ENCODE results near the gene CEP85L. TPM values are rescaled to one million over a fixed set of nuclear protein-coding genes. Genes with fewer than 3 reads are reported as not detected.

Gene CEP85L
- total RNA-seq, 1 experiment from 2014 or later, result 5.8 TPM

- no peak for TF ChIP-seq CTCF (IDR thresholded peaks at IDR 0.05; ENCODE audit: unreplicated experiment)
- BruUV-seq (replicated peaks), result no TSS peak
- DNase-seq, result peak; percentile 56
- no peaks in the 10 kb centered on the region for H3K4me1 Mint-ChIP-seq (ENCODE audit: low read depth, unreplicated experiment)
- CTCF ChIA-PET, result interaction anchor here (0.5 to 1.1 kb wide), 5 partner anchors 17 to 197 kb away, joined by 3 to 5 read pairs (median 3); no protein-coding TSS in a partner anchor
- H3K9me3 Mint-ChIP-seq (ENCODE audit: low read depth, unreplicated experiment), result no peaks in the 10 kb centered on the region
- H3K27me3 Mint-ChIP-seq (ENCODE audit: unreplicated experiment), result no peaks in the 10 kb centered on the region
- H3K36me3 Mint-ChIP-seq (ENCODE audit: insufficient read depth, unreplicated experiment), result peaks cover 20% of the 10 kb centered on the region
- H3K4me3 Mint-ChIP-seq (ENCODE audit: low read depth, unreplicated experiment), result peak overlapping the region; percentile 87
- intact Hi-C loops (cut with micrococcal nuclease; ENCODE audit: unreplicated experiment), result loop anchor here (2.0 to 5.0 kb wide), 3 partner anchors 57 to 1208 kb away; no protein-coding TSS in a partner anchor
- H3K27ac Mint-ChIP-seq (ENCODE audit: unreplicated experiment), result no peak overlapping the region
These were observed 659 bp downstream of the CEP85L start for GRCh38 chr6:118650582-118651281.

- no peak for TF ChIP-seq CTCF (IDR thresholded peaks at IDR 0.05; ENCODE audit: unreplicated experiment)
- CTCF ChIA-PET, result interaction anchor here (0.6 kb wide), 1 partner anchor 18 kb away, joined by 3 read pairs; no protein-coding TSS in a partner anchor
- Mint-ChIP-seq H3K36me3 (ENCODE audit: insufficient read depth, unreplicated experiment) (peaks cover 20% of the 10 kb centered on the region), H3K27me3 (ENCODE audit: unreplicated experiment) (no peaks in the 10 kb centered on the region), H3K4me1 (ENCODE audit: low read depth, unreplicated experiment) (no peaks in the 10 kb centered on the region), H3K4me3 (ENCODE audit: low read depth, unreplicated experiment) (peak overlapping the region; percentile 87), H3K27ac (ENCODE audit: unreplicated experiment) (no peak overlapping the region), H3K9me3 (ENCODE audit: low read depth, unreplicated experiment) (no peaks in the 10 kb centered on the region)
- DNase-seq, result no peak
- BruUV-seq (replicated peaks), result TSS peak; percentile 37
- intact Hi-C loops (cut with micrococcal nuclease; ENCODE audit: unreplicated experiment), result loop anchor here (2.0 to 5.0 kb wide), 3 partner anchors 57 to 1208 kb away; no protein-coding TSS in a partner anchor
These were observed 1.3 kb downstream of the CEP85L start for GRCh38 chr6:118649918-118650581.

- Mint-ChIP-seq H3K27me3 (ENCODE audit: unreplicated experiment) (no peaks in the 10 kb centered on the region), H3K36me3 (ENCODE audit: insufficient read depth, unreplicated experiment) (peaks cover 20% of the 10 kb centered on the region), H3K4me1 (ENCODE audit: low read depth, unreplicated experiment) (no peaks in the 10 kb centered on the region), H3K27ac (ENCODE audit: unreplicated experiment) (no peak overlapping the region), H3K4me3 (ENCODE audit: low read depth, unreplicated experiment) (no peak overlapping the region), H3K9me3 (ENCODE audit: low read depth, unreplicated experiment) (no peaks in the 10 kb centered on the region)
- no peak for TF ChIP-seq CTCF (IDR thresholded peaks at IDR 0.05; ENCODE audit: unreplicated experiment)
- CTCF ChIA-PET, result no interaction called here
- intact Hi-C loops (cut with micrococcal nuclease; ENCODE audit: unreplicated experiment), result no loop called here
- no TSS peak for BruUV-seq (replicated peaks)
- DNase-seq, result no peak
These were observed 2.4 kb downstream of the CEP85L start for GRCh38 chr6:118648866-118649554.

- no peak for TF ChIP-seq CTCF (IDR thresholded peaks at IDR 0.05; ENCODE audit: unreplicated experiment)
- no peak for DNase-seq
- CTCF ChIA-PET, result no interaction called here
- Mint-ChIP-seq H3K4me3 (ENCODE audit: low read depth, unreplicated experiment) (no peak overlapping the region), H3K4me1 (ENCODE audit: low read depth, unreplicated experiment) (no peaks in the 10 kb centered on the region), H3K9me3 (ENCODE audit: low read depth, unreplicated experiment) (no peaks in the 10 kb centered on the region), H3K27ac (ENCODE audit: unreplicated experiment) (no peak overlapping the region), H3K27me3 (ENCODE audit: unreplicated experiment) (no peaks in the 10 kb centered on the region), H3K36me3 (ENCODE audit: insufficient read depth, unreplicated experiment) (peaks cover 20% of the 10 kb centered on the region)
- intact Hi-C loops (cut with micrococcal nuclease; ENCODE audit: unreplicated experiment), result no loop called here
- no TSS peak for BruUV-seq (replicated peaks)
These were observed 4.4 kb downstream of the CEP85L start for GRCh38 chr6:118646977-118647376.

Data from Calu3 (cell line).